ENCODE measurements around the gene TNS1.

- TF ChIP-seq EZH2 (optimal IDR thresholded peaks at IDR 0.05; ENCODE audit: low read depth, low read length), result no peak
- TF ChIP-seq CTCF (IDR thresholded peaks at IDR 0.05; ENCODE audit: low read length), result no peak
- no peak for TF ChIP-seq EZH2phosphoT487 (IDR thresholded peaks at IDR 0.05; ENCODE audit: low read length)
Measured at GRCh38 chr2:217766356-217766755, 236.4 kb downstream of the TNS1 start.

Measured in MM.1S (cell line).